ENCODE data around the gene PRRX2. TPM values are rescaled to one million over a fixed set of nuclear protein-coding genes. Genes with fewer than 3 reads are reported as not detected.

PRRX2 gene
- total RNA-seq, 2 donors from 2014 or later = 0.52 to 1.1 TPM

- no peak for ATAC-seq
- DNase-seq = no peak
- intact Hi-C loops (cut with DNase I, micrococcal nuclease) = loop anchor here in 1 of 2 donors (10.0 kb wide), 1 partner anchor 56 kb away; no protein-coding TSS in a partner anchor
Measured at GRCh38 chr9:129669141-129669718, 3.8 kb downstream of the PRRX2 start.

- intact Hi-C loops (cut with DNase I, micrococcal nuclease) = loop anchor here in 1 of 2 donors (10.0 kb wide), 1 partner anchor 55 kb away; no protein-coding TSS in a partner anchor
- ATAC-seq (no peak), DNase-seq (no peak)
Measured at GRCh38 chr9:129669946-129670345, 4.5 kb downstream of the PRRX2 start.

GRCh38 chr9:129671065-129671464 lies 5.6 kb downstream of the PRRX2 start:
- no peak for ATAC-seq
- intact Hi-C loops (cut with DNase I, micrococcal nuclease) = no loop called here
- DNase-seq = no peak

GRCh38 chr9:129671519-129671918 lies 6.1 kb downstream of the PRRX2 start:
- ATAC-seq (no peak), DNase-seq (no peak)
- intact Hi-C loops (cut with DNase I, micrococcal nuclease) = no loop called here

- ATAC-seq (no peak), DNase-seq (no peak)
- intact Hi-C loops (cut with DNase I, micrococcal nuclease) = no loop called here
Measured at GRCh38 chr9:129672702-129673101, 7.3 kb downstream of the PRRX2 start.

- DNase-seq (no peak), ATAC-seq (no peak)
- intact Hi-C loops (cut with DNase I, micrococcal nuclease) = no loop called here
Measured at GRCh38 chr9:129673602-129674001, 8.2 kb downstream of the PRRX2 start.

- ATAC-seq (no peak), DNase-seq (no peak)
- intact Hi-C loops (cut with DNase I, micrococcal nuclease) = no loop called here
Measured at GRCh38 chr9:129674229-129674628, 8.8 kb downstream of the PRRX2 start.

GRCh38 chr9:129675620-129676019 lies 10.2 kb downstream of the PRRX2 start:
- intact Hi-C loops (cut with DNase I, micrococcal nuclease) = no loop called here
- ATAC-seq (no peak), DNase-seq (no peak)

GRCh38 chr9:129676287-129676686 lies 10.8 kb downstream of the PRRX2 start:
- intact Hi-C loops (cut with DNase I, micrococcal nuclease) = no loop called here
- DNase-seq = no peak
- no peak for ATAC-seq

- DNase-seq = no peak
- ATAC-seq = peak; percentile 42
- intact Hi-C loops (cut with DNase I, micrococcal nuclease) = no loop called here
Measured at GRCh38 chr9:129676975-129677374, 11.5 kb downstream of the PRRX2 start.

GRCh38 chr9:129677456-129677855 lies 12.0 kb downstream of the PRRX2 start:
- intact Hi-C loops (cut with DNase I, micrococcal nuclease) = no loop called here
- ATAC-seq = no peak
- DNase-seq = no peak

- no peak for DNase-seq
- ATAC-seq = no peak
- intact Hi-C loops (cut with DNase I, micrococcal nuclease) = no loop called here
Measured at GRCh38 chr9:129678844-129679243, 13.4 kb downstream of the PRRX2 start.

- DNase-seq (no peak), ATAC-seq (no peak)
- intact Hi-C loops (cut with DNase I, micrococcal nuclease) = no loop called here
Measured at GRCh38 chr9:129679537-129679936, 14.1 kb downstream of the PRRX2 start.

- intact Hi-C loops (cut with DNase I, micrococcal nuclease) = no loop called here
- no peak for DNase-seq
- no peak for ATAC-seq
Measured at GRCh38 chr9:129681924-129682323, 16.5 kb downstream of the PRRX2 start.

- DNase-seq (peak; percentile 51 to 58), ATAC-seq (peak; percentile 93)
- intact Hi-C loops (cut with DNase I, micrococcal nuclease) = no loop called here
Measured at GRCh38 chr9:129682381-129682780, 16.9 kb downstream of the PRRX2 start.

- intact Hi-C loops (cut with DNase I, micrococcal nuclease) = no loop called here
- DNase-seq (no peak), ATAC-seq (peak; percentile 42)
Measured at GRCh38 chr9:129685220-129685932, 19.9 kb downstream of the PRRX2 start.

- DNase-seq (no peak), ATAC-seq (no peak)
- intact Hi-C loops (cut with DNase I, micrococcal nuclease) = no loop called here
Measured at GRCh38 chr9:129685933-129686259, 20.4 kb downstream of the PRRX2 start.

- DNase-seq = no peak
- intact Hi-C loops (cut with DNase I, micrococcal nuclease) = no loop called here
Measured at GRCh38 chr9:129686736-129687135, 21.3 kb downstream of the PRRX2 start.

GRCh38 chr9:129687391-129687790 lies 21.9 kb downstream of the PRRX2 start:
- no peak for DNase-seq
- intact Hi-C loops (cut with DNase I, micrococcal nuclease) = no loop called here
- ATAC-seq = peak; percentile 75

More at GRCh38 chr9:129686736-129687135, 21.3 kb downstream of the PRRX2 start:
- ATAC-seq = no peak

GRCh38 chr9:129688285-129689043 lies 23.0 kb downstream of the PRRX2 start:
- intact Hi-C loops (cut with DNase I, micrococcal nuclease) = no loop called here
- ATAC-seq (no peak), DNase-seq (no peak)
